CMK (cell line): ENCODE data around the gene PPME1.
A peak's percentile ranks its signal among the peaks of the same experiment; 100 is the strongest.

Source experiments
- DNase-seq: peaks from one replicate; pipeline ENCODE4 v3.0.0-alpha.2; 2010; ENCODE audit warnings: low read depth

PPME1 gene

DNA sequence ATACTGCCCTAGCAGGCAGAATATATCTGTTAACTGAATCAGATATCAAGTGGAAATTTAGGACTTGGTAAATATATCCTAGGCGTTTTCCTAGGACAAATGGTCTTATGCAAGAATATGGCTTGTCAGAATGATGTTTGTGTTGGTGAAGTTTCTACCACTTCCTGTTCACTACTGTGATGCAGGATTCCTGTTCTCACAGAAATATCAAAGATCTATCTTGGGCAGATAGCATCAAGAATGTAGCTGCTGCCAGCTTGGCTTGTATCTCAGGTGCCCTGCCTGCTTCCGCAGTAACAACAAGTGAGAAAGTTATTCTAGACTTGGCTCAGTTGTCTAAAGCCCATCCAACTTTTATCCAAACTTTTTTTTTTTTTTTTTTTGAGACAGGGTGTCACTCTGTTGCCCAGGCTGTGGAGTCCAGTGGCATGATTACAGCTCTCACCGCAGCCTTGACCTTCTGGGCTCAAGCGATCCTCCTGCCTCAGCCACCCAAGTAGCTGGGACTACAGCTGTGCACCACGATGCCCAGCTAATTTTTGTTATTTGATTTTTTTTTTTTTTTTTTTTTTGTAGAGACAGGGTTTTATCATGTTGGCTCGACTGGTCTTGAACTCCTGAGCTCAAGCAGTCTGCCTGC, 61.3 kb downstream of the PPME1 start:
- DNase-seq, result no peak

DNA sequence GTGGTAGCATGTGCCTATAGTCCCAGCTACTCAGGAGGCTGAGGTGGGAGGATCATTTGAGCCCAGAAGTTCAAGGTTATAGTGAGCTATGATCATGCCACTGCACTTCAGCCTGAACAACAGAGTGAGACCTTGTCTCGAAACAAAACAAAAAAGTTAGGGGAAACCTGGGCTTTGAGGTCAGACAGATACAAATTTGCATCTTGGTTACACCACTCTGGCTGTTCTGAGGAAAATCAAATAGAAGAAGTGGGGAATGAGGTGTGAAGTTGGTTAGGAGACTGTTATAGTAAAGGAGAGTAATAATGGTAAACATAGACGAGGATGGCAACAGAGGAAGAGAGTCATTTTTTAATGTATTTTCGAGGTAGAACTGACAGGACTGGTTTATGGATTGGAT, 62.6 kb downstream of the PPME1 start:
- no peak for DNase-seq

DNA sequence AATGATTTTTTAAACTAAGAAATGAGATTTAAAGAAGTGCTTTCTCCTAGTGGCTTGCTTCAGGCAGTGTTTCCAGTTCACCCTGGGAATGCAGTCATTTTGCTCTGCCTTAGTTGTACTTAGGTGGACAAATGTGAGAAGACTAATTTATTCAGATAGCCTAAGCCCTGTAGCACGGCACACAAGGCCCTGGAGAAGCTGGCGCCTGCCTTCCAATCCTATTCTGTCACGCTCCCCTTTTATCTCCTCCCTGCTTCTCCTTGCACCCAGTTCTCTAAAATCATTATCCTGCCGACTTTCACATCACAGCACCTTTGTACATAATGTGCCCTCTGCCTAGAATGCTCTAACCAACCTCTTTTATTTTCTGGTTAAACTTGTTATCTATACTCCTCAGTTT, 64.0 kb downstream of the PPME1 start:
- DNase-seq, result no peak

DNA sequence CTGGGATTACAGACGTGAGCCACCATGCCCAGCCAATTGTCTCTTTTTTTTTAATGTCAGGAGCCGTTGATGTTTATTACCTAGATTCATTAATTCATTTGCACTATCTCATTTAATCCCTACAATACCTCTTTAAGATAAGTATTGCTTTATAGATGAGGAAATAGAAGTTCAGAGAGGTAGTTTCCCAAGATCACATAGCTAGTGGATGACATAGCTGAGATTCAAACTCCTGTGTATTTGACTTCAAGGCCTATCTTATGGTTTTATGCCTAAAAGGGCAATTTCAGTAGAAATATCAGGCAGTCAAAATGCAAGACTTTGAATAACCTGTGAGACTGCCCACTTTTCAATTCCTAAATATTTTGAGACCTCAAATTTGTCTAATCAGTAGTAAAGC, 66.5 kb downstream of the PPME1 start:
- no peak for DNase-seq

DNA sequence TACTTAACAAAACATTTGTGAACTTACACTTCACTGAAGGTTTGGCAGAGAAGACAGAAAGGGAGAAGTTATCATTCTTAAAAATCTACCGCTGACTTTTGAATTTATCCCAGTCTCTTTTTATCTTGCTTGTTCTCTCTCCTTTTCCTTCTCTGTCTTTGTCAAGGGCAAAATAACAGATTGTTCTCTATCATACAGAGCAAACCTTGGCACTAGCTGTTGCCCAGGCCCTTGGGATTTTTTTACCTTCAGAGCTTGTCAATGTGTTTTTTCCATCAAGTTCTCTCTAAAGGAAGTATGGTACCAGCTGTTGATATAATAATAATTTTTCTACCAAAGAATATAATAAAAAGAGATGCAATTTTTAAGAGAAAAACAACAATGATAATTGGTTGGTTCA, 67.2 kb downstream of the PPME1 start:
- DNase-seq, result no peak

DNA sequence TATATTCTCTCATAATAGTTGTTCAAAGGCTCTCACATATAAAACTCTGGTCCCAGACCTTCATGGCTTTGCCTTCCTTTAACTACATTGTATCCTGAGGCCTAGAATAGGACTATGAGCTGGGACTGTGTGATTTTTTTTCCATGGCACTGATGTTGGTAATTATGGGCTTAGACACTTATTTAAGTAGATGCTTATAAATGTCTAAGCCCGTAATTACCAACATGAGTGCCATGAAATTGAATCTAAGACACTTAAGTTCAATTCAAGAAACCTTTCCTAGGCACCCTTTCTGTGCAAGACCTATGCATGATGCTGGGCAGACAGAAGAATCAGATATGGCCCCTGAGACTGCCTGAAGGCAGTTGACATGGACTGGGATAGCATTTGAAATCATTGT, 77.4 kb downstream of the PPME1 start:
- DNase-seq, result no peak

DNA sequence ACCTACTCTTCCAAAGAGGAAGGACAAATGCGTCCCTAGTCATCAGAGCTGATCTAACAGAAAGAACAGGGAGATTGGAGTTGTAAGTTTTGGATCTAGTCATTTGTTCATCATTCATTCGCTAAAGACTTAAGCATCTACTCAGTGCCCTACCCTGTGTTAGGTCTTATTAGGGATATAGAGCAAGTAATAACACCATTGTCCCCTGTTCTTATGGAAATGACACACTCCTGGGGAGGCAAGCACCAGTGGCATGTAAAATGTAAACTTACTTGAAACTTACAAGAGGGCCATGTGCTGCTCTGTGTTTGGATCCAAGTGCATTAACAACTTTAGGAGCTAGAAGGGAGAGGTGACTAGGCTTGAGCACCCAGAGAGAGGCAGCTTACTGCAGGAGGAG, 78.4 kb downstream of the PPME1 start:
- no peak for DNase-seq

DNA sequence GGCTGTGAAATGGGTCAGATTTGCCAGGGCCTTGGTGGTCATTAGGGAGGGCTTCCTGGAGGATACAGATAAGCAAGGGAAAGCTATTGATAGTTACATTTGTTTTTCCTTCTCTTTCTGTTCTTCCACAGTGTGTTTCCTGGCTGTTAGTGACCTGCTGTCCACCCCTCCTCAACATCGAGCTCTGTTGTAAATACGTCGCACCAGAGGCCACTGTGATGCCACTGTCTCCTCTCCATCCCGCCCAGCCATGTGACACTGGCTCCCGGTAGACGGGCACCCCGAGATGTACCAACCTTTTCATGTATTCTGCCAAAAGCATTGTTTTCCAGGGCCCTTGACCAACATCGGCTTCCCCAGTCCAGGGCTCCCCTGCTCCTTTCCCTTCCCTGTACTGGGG, 82.3 kb downstream of the PPME1 start:
- no peak for DNase-seq

DNA sequence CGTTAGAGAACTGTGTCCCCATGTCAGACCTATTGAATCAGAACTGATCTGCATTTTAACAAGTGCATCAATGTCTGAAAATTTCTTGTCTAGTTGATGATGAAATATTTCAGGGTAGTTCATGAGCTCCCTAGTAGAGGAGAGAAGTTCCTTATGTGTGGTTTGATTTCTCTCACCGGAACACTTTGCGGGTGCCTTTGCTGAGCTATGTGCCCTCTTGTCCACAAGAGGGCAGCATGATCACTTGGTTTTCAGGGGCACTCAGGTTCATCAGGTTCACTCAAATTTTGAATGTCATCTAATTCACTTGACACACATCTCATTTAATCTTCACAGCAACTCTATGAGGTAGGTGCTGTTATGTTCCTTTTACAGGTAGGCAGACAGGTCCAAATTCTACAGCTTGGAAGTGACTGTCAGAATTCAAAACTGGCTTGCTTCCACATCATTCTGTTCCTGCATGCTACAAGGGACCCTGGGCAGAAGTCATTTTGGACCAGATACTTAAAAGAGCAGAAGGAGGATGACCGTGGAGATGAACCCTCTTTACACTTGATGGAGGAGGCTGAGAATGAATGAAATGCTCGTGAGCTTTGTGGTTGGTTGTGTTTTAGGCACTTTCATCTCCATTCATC, 84.8 kb downstream of the PPME1 start:
- DNase-seq, result peak; percentile 52

DNA sequence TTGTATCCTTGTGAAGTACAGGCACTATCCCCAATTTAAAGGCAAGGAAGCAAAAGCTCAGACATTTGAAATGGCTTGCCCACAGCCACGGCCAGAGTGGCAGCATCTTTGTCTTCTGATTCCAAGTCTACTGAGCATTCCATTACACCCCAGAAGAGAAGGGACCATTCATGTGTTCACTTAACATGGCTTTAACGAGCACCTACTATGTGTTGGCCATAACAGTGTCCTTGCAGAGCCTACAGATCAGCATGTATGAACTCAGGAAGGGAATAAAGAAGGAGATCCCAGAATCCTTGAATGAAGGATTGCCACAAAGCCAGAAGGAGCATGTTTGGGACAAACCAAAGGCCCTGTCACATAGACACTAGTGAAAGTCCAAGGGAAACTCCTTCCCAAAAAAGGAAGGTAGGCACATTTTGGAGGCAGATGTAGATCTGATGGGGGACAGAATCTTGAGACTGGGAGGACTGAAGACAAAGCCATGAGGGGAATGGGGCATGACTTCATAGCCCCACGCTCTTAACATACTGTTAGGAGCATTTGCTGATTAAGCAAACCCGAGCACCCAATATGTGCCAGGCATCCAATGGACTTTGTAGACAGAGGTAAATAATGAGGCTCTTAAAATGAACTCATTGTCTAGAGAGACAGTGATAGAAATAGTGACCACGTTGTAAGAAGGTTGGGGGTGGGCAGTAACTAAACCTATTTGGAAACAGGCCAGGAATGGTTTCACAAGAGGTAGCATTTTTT, 85.5 kb downstream of the PPME1 start:
- no peak for DNase-seq

DNA sequence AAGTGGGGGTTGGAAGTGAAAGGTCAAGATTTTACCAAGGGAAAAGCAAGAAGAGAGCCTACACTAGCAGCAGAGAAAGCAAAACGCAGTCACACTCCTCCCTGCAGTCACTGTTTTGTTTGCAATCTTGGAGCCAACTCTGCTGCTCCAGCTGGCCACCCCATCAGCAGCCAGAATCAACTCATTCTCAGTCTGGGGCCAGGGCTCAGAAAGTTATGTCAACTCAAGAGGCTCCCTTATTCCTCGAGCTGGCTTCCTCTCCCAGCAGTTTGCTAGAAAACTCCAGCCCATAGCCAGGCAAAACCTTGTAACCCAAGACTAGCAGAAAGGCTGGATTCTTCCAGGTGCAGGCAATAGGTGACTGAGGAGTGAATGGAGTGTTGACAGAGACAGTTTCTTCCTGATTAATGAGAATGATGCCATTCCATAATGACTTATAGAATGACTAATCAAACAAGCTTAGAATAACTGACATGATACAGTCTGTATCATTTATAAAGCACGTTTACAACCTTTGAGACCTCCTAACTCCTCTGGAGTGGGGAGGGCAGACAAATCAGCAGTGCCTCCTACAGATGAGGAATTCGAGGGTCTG, 87.0 kb downstream of the PPME1 start:
- DNase-seq, result no peak

DNA sequence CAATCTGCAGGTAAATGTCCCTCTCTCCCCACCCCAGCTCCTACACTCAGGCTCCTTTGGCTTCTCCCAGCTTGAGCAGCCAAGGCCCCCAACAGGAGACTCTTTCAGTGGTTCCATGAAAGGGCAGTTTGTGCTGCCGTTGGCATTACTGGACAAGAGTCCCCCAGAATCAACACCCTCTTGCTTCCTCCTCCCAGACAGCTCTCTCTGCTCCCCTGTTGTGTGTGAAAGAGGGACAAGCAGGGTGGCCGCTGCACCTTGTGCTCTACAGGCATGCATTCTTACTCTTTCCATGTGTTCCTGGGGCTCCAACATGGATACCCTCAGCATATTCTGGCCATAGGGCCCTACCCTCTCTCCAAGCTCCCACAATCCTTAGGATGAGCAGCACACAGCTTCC, 91.6 kb downstream of the PPME1 start:
- DNase-seq, result no peak

DNA sequence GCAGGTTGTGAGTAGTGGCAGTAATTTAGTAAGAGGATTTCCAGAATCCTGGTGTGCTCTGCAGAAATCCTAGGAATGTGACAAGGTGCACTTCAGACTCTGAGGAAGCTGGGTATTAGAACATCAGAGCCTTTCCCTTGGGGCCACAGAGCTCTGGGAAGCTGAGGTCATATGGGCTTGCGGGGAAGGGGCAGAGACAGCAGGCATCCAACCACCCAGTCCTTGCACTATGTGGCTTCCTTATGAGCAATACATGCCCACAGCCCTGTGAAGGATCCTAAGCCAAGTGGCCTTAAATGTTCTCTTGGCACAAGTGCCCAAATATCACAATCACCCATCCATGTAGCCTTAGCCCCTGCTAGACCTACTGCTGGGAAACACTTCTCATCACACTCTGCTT, 94.2 kb downstream of the PPME1 start:
- no peak for DNase-seq

DNA sequence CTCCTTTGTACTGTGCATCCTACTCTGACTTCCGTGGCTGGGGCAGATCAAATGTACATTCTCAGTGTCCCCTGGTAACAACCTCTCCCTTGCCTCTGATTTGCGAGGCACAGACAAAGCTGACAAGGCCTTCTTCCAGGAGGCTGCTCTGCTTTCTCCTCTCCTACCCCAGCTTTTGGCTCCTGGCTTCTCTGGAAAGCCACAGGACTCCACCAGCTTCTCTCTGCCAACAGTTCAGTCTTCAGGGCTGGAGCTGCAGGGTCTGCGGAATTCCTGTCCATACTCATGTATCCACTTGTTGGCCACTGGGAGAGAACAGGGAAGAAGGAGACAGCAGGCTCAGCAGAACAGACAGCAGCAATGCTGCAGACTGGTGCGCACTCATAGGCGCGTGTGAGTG, 95.9 kb downstream of the PPME1 start:
- DNase-seq, result no peak

DNA sequence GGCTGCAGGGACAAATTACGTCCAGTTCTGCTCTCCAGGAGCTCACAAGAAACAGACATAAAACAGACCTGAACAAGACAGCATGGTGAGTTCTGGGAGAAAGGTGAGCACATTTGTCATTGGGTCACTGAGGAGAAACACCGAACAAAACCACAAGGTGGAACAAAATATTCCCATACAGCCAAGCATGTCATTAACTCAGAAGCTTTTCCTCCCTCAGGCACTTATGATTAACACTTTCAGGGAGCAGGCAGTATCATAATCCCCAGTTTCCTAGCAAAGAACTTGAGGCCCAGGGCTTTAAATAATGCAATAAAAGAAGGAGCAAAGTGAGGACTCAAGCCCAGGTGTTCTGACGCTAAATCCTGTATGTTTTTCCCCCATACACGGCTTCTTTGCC, 97.4 kb downstream of the PPME1 start:
- no peak for DNase-seq

DNA sequence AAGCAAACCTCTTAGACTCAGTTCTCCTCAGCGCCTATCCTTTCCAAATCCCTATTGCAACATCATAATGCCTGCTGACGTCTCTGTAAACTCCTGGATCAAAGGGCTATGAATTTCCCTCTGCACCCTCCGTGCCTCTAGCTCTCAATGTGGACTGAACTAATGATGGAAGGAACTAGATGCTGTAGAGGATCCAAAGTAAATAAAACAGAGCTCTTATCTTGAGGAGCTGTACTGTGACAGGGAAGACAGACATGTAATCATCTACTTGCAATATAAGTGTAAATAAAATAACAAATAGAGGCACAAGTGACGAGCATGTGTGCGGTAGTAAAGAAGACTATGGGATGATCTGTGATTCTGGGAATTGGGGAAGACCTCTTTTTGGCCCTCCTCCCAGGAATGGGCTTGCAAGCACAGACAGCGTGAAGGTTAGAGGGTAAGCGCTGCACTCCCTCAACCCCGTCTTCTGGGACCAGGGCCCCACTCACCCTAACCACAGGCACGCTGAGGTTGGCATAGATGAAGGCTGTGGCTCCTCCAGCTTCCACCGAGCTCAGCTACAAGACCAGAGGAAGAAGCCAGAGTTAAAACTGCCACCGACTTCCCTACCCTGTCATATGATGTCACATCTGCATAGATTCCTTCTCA, 98.2 kb downstream of the PPME1 start:
- DNase-seq, result no peak

DNA sequence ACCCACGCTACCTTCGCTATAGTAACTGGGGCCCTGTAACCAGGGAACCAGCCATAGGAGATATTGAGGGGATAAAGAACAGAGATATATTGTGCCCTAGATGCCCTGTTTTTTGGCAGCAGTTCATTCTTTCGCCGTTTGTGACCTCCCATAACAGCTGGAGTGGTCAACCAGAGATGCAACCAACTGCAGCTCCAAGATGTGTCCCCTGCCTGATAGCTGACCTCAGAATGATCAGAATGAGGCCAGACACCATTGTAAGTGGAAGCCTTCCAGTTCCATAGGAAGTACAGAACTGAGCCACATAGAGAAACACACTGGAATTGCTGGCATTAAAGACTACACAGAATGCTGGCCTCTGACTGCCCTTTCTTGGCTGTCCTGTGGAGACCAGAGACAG, 101.2 kb downstream of the PPME1 start:
- no peak for DNase-seq

DNA sequence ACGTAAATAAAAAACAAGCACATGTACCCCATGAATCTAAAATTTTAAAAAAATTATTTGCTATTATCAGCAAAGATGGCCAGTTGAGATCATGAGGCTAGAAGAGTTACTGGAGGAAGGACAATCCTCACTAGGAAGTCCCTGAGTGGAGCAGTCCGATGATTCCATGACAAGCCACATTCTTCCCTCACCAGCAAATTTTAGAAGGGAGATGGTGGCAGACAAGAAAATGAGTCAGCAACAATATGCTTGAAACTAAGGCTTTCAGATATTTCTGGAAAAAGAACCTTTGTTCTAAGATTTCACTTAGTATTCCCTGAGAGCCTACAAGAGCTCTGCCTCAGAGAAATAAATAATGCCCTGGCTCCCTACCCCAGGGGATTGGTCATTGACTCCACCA, 105.5 kb downstream of the PPME1 start:
- DNase-seq, result no peak

DNA sequence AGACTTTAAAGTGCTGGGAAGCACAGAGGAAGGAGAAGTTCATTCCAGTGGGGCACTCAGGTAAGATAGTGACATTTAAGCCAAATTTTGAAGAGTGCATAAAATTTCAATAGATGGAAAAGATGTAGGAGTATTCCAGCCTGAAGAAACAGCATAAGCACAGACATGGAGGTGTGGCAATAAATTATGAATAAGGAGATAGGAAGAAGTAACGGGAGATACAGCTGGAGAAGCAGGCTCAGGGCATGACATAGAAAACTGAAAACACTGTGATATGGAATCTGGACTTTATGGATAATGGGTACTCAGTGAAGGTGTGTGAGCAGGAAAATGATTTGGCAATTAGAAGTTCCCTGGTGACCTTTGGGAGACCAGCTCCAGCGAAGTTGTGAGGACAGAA, 107.0 kb downstream of the PPME1 start:
- no peak for DNase-seq

DNA sequence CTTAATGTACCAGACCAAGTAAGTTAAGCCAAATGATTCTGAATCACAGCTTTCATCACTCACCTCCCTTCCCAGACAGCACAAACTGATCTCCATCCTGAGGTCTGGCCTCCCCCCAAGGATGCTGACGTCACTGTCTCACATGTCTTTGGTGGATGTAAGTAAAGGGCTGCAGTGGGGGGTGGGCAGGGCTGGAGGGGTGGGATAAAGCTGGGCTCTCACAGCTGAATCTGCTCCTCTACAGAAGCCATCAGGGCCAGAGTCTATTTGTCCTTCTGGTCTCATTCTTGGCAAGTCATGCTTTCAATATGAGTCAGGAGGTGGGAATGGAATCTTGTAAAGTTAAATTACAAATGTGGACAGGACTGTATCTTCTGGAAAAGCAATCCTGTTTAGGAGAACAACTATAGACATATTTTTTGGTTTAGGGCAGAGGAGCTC, 107.7 kb downstream of the PPME1 start:
- DNase-seq, result no peak

DNA sequence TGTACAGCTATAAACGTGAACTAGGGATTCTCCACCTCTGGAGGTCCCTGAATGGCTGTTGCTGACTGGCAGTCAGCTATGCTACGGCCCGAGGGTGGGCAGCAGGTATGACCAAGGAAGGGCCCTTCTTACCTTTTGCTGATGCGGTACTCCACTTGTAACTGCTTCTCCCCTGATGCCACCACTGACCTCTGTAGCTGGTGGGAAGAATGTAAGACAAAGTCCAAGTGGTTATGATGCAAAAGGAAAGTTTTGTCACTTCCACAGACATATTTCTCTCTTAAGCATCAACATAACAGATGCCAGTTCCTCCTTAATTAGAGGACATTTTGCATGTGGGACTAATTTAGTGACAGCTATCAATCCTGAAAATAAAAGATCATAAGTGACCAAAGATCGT, 108.2 kb downstream of the PPME1 start:
- no peak for DNase-seq

DNA sequence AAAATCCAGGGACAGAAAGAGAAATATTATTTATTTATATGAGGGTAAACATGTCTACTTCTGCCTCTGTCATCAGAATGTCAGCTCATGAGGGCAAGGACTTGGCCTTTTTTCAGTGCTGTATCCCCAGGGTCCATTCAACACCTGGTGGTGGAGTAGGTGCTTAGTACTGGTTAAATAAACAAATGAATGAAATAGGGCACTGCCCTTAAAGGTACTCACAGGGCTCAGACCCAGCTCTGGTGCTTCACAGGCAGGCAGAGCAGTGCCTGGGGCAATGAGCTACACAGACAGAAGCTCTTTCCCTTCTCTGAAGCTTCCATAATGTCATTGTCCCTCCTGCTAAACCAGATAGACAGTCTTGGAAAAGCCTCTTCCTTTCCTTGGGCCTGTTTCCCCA, 109.4 kb downstream of the PPME1 start:
- DNase-seq, result no peak

DNA sequence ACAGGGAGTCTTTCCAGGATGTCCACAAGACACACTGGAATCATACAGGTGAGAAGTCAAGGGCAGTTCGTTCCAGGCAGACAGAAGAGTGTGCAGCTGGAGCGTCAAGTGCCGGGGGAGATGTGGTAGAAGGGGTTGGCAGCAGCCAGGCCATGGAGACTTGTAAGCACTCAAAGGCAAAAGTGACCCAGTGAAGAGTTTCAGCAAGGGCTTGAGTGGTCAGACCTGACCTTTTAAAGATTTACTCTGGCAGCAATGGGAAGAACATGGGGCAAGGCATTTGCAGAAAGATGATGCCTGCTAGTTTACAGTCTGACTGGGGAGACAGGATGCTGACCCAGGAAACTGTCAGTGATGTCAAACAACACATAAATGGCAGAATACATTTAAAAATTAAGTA, 111.3 kb downstream of the PPME1 start:
- no peak for DNase-seq
